Mesendoderm (in vitro differentiated cells): ENCODE measurements around the gene SPATA2.

Experiments used
- DNase-seq: peaks from one replicate; pipeline ENCODE4 v3.0.0; 2013
- H2AK5ac ChIP-seq: 2 replicates; pipeline ENCODE4 v1.6.1; 2013; ENCODE audit warnings: low read length, inconsistent platforms
- H2BK120ac ChIP-seq: 2 replicates; pipeline ENCODE4 v1.6.1; 2013; ENCODE audit warnings: low read depth, mild to moderate bottlenecking, low read length, moderate library complexity, mixed read lengths
- H2BK15ac ChIP-seq: replicated peaks from 2 replicates; pipeline ENCODE4 v1.6.1; 2013; ENCODE audit warnings: low read depth, mild to moderate bottlenecking, moderate library complexity
- H2BK5ac ChIP-seq: 2 replicates; pipeline ENCODE4 v1.6.1; 2013; ENCODE audit warnings: low read length, inconsistent platforms
- H3K18ac ChIP-seq: 2 replicates; pipeline ENCODE4 v1.6.1; 2013; ENCODE audit warnings: mild to moderate bottlenecking, low read length, mixed read lengths
- H3K23ac ChIP-seq: one replicate; pipeline ENCODE4 v1.6.1; 2013; ENCODE audit warnings: low read length
- H3K27ac ChIP-seq: 2 replicates; pipeline ENCODE4 v1.5.1; 2013; ENCODE audit warnings: low read depth, mild to moderate bottlenecking, inconsistent platforms, low read length, moderate library complexity
- H3K27me3 ChIP-seq: 2 replicates; pipeline ENCODE4 v1.6.1; 2013; ENCODE audit warnings: low read length, control low read depth, mild to moderate bottlenecking, inconsistent platforms; ENCODE audit not compliant: insufficient read depth, poor library complexity
- H3K36me3 ChIP-seq: 2 replicates; pipeline ENCODE4 v1.6.1; 2013; ENCODE audit warnings: low read length, inconsistent platforms; ENCODE audit not compliant: control insufficient read depth, insufficient read depth
- H3K4ac ChIP-seq: one replicate; pipeline ENCODE4 v1.6.1; 2013; ENCODE audit warnings: low read depth, mild to moderate bottlenecking, low read length, moderate library complexity
- H3K4me1 ChIP-seq: 2 replicates; pipeline ENCODE4 v1.6.1; 2013; ENCODE audit warnings: low read depth, low read length, inconsistent platforms; ENCODE audit not compliant: control insufficient read depth
- H3K4me2 ChIP-seq: 2 replicates; pipeline ENCODE4 v1.6.1; 2013; ENCODE audit warnings: low read length
- H3K4me3 ChIP-seq: 2 replicates; pipeline ENCODE4 v1.5.1; 2013; ENCODE audit warnings: mild to moderate bottlenecking, low read length
- H3K56ac ChIP-seq: one replicate; pipeline ENCODE4 v1.6.1; 2013; ENCODE audit warnings: low read length
- H3K79me1 ChIP-seq: 2 replicates; pipeline ENCODE4 v1.6.1; 2013; ENCODE audit warnings: low read length, inconsistent platforms
- H3K79me2 ChIP-seq: 2 replicates; pipeline ENCODE4 v1.6.1; 2013; ENCODE audit warnings: mild to moderate bottlenecking, low read length; ENCODE audit not compliant: control insufficient read depth, insufficient read depth
- H3K9ac ChIP-seq: 2 replicates; pipeline ENCODE4 v1.6.1; 2013; ENCODE audit warnings: low read length, inconsistent platforms
- H4K5ac ChIP-seq: one replicate; pipeline ENCODE4 v1.6.1; 2013; ENCODE audit warnings: low read length
- H4K8ac ChIP-seq: one replicate; pipeline ENCODE4 v1.6.1; 2013; ENCODE audit warnings: low read depth, mild to moderate bottlenecking, control low read depth, low read length, moderate library complexity
- WGBS: extraction: QIAGEN DNeasy Blood & Tissue Kit; methylation state at CpG from one replicate; pipeline ENCODE4 v1.1.7; 2013; ENCODE audit warnings: low lambda C conversion rate, missing lambda C conversion rate; ENCODE audit not compliant: insufficient coverage; ENCODE audit errors: extremely low coverage; 5-methylcytosine and 5-hydroxymethylcytosine counted together

The SPATA2 gene

DNA sequence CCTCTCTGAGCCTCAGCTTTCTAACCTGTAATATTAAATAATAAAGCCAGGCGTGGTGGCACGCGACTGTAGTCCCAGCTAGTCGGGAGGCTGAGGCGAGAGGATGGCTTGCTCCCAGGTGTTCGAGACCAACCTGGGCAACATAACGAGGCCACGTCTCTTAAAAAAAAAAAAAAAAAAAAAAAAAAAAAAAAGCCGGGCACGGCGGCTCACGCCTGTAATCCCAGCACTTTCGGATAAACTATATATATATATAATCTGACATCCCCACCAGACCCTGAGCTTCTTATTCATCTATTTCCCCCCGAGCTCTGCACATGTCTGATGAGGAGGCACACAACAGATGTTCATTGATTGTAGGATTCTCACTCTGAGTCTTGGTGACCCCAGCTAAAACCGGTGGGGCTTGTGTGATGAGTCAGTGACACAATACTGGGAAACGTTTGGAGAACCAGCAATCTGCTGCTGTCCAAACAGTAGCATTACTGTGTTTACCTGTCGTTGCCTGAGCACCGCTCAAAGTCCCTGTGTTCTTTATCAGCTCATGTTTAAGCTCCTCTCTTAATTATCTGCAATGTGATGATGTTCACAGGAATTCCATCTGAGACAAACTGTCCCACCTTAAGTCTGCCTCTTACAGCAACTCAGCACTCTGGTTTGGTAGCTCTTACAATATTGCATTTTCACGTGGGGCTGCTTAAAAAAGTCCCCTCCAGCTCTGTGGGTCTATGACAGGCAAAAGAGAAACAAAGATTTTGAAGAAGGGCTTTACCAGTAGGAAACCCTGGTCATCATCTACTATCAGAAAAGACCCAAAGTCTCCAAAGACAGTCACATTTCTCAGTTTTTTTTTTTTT lies 1.0 kb upstream of the SPATA2 start:
- Histone ChIP-seq H3K27me3 (no peaks in the 10 kb centered on the region), H3K4me1 (no peaks in the 10 kb centered on the region), H3K4ac (no peak overlapping the region), H3K79me2 (peaks cover 26% of the 10 kb centered on the region), H3K56ac (no peak overlapping the region), H3K27ac (no peak overlapping the region), H3K18ac (no peak overlapping the region), H2BK15ac (no peak overlapping the region), H4K8ac (no peak overlapping the region), H3K9ac (peak overlapping the region; percentile 86), H3K4me2 (peak overlapping the region; percentile 68), H3K36me3 (no peaks in the 10 kb centered on the region), H2BK5ac (no peak overlapping the region), H2BK120ac (no peak overlapping the region), H3K23ac (no peak overlapping the region), H2AK5ac (no peak overlapping the region), H3K4me3 (no peak overlapping the region), H4K5ac (no peak overlapping the region), H3K79me1 (peaks cover 22% of the 10 kb centered on the region)
- peak; percentile 74 for DNase-seq
- WGBS: no CpG with 5 or more reads among the region's 19 CpGs

DNA sequence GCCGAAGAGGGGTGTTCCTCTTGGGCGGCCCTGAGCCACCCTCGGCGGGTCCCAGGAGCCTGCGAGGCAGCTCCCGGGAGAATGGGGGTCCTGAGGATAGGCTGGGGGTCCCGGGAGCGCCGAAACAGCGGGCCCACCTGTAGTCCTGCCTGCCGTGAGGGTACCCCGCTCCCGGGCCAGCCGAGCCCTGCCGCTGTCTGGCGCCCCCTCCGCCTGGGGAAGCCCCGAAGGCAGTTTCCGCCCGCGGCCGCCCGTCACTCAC lies 280 bp downstream of the SPATA2 start:
- Histone ChIP-seq H4K5ac (no peak overlapping the region), H3K4me2 (peak overlapping the region; percentile 97), H3K56ac (peak overlapping the region; percentile 95), H2BK5ac (no peak overlapping the region), H2AK5ac (no peak overlapping the region), H3K23ac (no peak overlapping the region), H3K27ac (peak overlapping the region; percentile 41), H3K4me3 (peak overlapping the region; percentile 82), H3K27me3 (no peaks in the 10 kb centered on the region), H2BK120ac (no peak overlapping the region), H4K8ac (no peak overlapping the region), H3K36me3 (no peaks in the 10 kb centered on the region), H3K4me1 (no peaks in the 10 kb centered on the region), H2BK15ac (no peak overlapping the region), H3K18ac (no peak overlapping the region), H3K79me1 (peaks cover 25% of the 10 kb centered on the region), H3K4ac (no peak overlapping the region), H3K9ac (peak overlapping the region; percentile 86), H3K79me2 (peaks cover 29% of the 10 kb centered on the region)
- no CpG with 5 or more reads among the region's 23 CpGs for WGBS
- no peak for DNase-seq

DNA sequence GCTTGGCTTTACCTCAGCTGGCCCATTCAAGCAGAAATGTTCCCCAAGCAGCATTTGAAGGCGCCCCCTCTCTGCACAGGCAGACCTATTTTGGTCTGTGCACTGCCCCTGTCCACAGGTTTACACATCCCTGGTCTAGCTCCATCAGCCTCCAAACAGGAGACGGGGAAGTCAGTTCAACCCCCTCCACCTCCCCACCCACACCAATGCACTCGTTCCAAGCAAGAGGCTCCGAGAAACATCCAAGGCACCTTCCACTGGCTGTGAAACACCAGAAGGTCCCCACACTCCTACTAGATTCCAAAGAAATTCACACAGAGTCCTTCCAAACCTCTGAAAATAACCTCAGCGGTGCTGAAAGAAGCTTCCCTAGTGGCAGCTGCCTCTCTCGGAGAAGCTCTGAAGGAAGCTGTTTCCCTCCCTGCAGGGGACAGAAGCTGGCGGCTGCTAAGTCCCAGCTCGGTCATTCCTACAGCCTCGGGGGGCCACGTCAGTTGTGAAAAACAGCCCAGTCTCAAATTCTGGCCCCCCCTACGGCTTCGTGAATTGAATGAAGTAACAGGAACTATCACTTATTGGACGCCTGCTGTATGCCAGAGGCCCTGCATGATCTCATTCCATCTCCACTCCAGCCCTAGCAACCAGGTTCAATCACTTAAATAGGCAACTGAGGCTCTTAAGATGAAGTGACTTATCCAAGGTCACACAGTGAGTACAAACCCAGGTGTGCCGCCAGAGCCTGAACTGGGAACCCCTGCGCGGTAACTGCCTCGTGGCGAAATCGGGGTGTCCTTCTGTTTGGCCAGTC lies 815 bp downstream of the SPATA2 start:
- Histone ChIP-seq H3K27ac (no peak overlapping the region), H3K56ac (peak overlapping the region; percentile 95), H2AK5ac (no peak overlapping the region), H3K79me1 (peaks cover 27% of the 10 kb centered on the region), H3K18ac (no peak overlapping the region), H3K4me2 (peak overlapping the region; percentile 97), H2BK15ac (no peak overlapping the region), H4K8ac (no peak overlapping the region), H3K4me1 (no peaks in the 10 kb centered on the region), H4K5ac (no peak overlapping the region), H3K79me2 (peaks cover 29% of the 10 kb centered on the region), H3K36me3 (no peaks in the 10 kb centered on the region), H3K27me3 (no peaks in the 10 kb centered on the region), H3K4me3 (peak overlapping the region; percentile 82), H3K23ac (no peak overlapping the region), H3K4ac (no peak overlapping the region), H3K9ac (peak overlapping the region; percentile 86), H2BK120ac (no peak overlapping the region), H2BK5ac (no peak overlapping the region)
- peak; percentile 88 for DNase-seq
- no CpG with 5 or more reads among the region's 19 CpGs for WGBS

DNA sequence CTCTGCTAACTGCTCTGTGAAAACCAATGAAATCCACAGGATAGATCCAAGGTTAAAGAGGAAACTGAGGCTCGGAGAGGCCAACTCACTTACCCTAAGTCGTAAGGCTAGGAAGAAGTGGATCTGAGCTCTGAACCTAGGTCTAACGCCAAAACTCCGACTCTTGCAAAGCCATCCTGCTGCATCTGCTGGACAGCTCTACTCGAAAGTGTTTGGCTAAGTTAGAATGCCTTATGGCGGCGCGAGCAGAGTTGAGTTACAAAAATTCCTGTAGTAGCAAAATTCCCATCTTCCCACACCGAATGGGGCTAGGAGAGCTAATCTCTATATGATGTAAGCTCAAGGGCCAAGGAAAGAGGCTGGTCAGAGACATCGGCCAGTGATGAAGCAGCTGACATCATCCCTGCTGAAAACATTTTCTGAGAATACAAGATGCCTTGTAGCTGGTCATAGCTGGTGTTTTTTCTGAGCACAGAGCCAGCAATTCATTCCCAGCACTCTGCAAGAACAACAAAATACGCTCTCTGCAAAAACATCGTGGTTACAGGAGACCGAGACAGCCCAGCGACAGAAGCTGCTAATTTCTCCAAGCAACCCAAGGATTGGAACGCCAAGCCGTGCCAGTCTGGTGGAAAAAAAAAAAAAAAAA lies 1.8 kb downstream of the SPATA2 start:
- Histone ChIP-seq H3K27ac (no peak overlapping the region), H3K23ac (no peak overlapping the region), H4K8ac (no peak overlapping the region), H2BK5ac (no peak overlapping the region), H4K5ac (no peak overlapping the region), H3K79me1 (peaks cover 28% of the 10 kb centered on the region), H2BK120ac (no peak overlapping the region), H2AK5ac (no peak overlapping the region), H3K4me3 (no peak overlapping the region), H3K4me1 (no peaks in the 10 kb centered on the region), H3K4me2 (no peak overlapping the region), H3K18ac (no peak overlapping the region), H3K4ac (no peak overlapping the region), H3K56ac (no peak overlapping the region), H3K79me2 (peaks cover 29% of the 10 kb centered on the region), H3K36me3 (no peaks in the 10 kb centered on the region), H3K9ac (no peak overlapping the region), H3K27me3 (no peaks in the 10 kb centered on the region), H2BK15ac (no peak overlapping the region)
- DNase-seq: no peak
- WGBS: no CpG with 5 or more reads among the region's 16 CpGs

DNA sequence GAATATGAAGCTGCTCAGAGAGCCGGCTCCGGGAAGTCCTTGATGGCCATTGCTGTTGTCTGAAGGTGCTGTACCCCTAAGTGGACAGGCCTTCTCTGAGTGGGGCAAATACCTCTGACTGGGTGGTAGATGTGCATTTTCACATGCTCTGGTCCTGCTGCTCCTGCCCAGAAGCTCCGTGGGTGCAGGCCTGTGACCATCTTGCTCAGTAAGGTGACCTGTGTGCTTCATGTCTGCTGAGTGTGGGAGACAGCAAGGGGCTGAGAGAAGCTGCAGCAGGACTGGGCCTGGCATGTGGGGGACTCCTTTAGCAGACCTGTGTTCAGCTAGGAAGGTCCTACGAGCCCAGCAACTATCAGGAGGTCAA lies 5.0 kb downstream of the SPATA2 start:
- Histone ChIP-seq H3K4ac (no peak overlapping the region), H2AK5ac (no peak overlapping the region), H3K27ac (no peak overlapping the region), H3K27me3 (no peaks in the 10 kb centered on the region), H2BK5ac (no peak overlapping the region), H3K79me2 (peaks cover 29% of the 10 kb centered on the region), H2BK15ac (no peak overlapping the region), H3K23ac (no peak overlapping the region), H3K4me1 (no peaks in the 10 kb centered on the region), H3K56ac (no peak overlapping the region), H3K9ac (no peak overlapping the region), H4K8ac (no peak overlapping the region), H4K5ac (no peak overlapping the region), H3K18ac (no peak overlapping the region), H3K4me3 (no peak overlapping the region), H3K4me2 (no peak overlapping the region), H3K36me3 (no peaks in the 10 kb centered on the region), H3K79me1 (peaks cover 28% of the 10 kb centered on the region), H2BK120ac (no peak overlapping the region)
- DNase-seq: no peak
- no CpG with 5 or more reads among the region's 4 CpGs for WGBS
